Endodermal cell (in vitro differentiated cells): ENCODE data around the gene GPR137B. TPM values are rescaled to one million over a fixed set of nuclear protein-coding genes. Genes with fewer than 3 reads are reported as not detected.

ENCODE experiments used
- DNase-seq: peaks from one replicate; pipeline ENCODE4 v3.0.0-alpha.2; 2017
- H3K27ac ChIP-seq: 2 replicates; pipeline ENCODE4 v1.5.1; 2013; ENCODE audit warnings: mild to moderate bottlenecking, low read depth, low read length, moderate library complexity
- H3K27me3 ChIP-seq: 2 replicates; pipeline ENCODE4 v1.6.1; 2013; ENCODE audit warnings: mild to moderate bottlenecking, low read length, moderate library complexity; ENCODE audit not compliant: insufficient read depth, control insufficient read depth, poor library complexity, severe bottlenecking
- H3K36me3 ChIP-seq: 2 replicates; pipeline ENCODE4 v1.7.0; 2013; ENCODE audit warnings: mild to moderate bottlenecking, low read length, moderate library complexity; ENCODE audit not compliant: control insufficient read depth, insufficient read depth
- H3K4me1 ChIP-seq: one replicate; pipeline ENCODE4 v1.7.0; 2013; ENCODE audit warnings: low read length; ENCODE audit not compliant: control insufficient read depth, insufficient read depth
- H3K4me3 ChIP-seq: 2 replicates; pipeline ENCODE4 v1.5.1; 2013; ENCODE audit warnings: mild to moderate bottlenecking, low read length, moderate library complexity
- H3K9ac ChIP-seq: 2 replicates; pipeline ENCODE4 v1.6.1; 2013; ENCODE audit warnings: mild to moderate bottlenecking, low read length, moderate library complexity; ENCODE audit not compliant: poor library complexity, severe bottlenecking; ENCODE audit errors: extremely low read depth
- H3K9me3 ChIP-seq: 2 replicates; pipeline ENCODE4 v1.6.1; 2013; ENCODE audit warnings: mild to moderate bottlenecking, low read length, moderate library complexity; ENCODE audit not compliant: control insufficient read depth
- H3K27ac Mint-ChIP-seq: 2 replicates; pipeline ENCODE4 v1.8.0; 2020; ENCODE audit warnings: mixed read lengths
- H3K27me3 Mint-ChIP-seq: 2 replicates; pipeline ENCODE4 v1.8.0; 2021; ENCODE audit warnings: mild to moderate bottlenecking, mixed read lengths; ENCODE audit not compliant: insufficient read depth
- H3K36me3 Mint-ChIP-seq: 2 replicates; pipeline ENCODE4 v1.8.0; 2020; ENCODE audit warnings: low read depth, mixed read lengths
- H3K4me1 Mint-ChIP-seq: 2 replicates; pipeline ENCODE4 v1.8.0; 2020; ENCODE audit warnings: mixed read lengths
- H3K4me3 Mint-ChIP-seq: 2 replicates; pipeline ENCODE4 v1.8.0; 2020; ENCODE audit warnings: mild to moderate bottlenecking, moderate library complexity, mixed read lengths
- H3K9me3 Mint-ChIP-seq: 2 replicates; pipeline ENCODE4 v1.8.0; 2020; ENCODE audit warnings: mild to moderate bottlenecking, mixed read lengths
- WGBS, 2 experiments: methylation state at CpG; one replicate each; pipeline versions ENCODE4 v1.1.5 to v1.1.7; 2013; ENCODE audit warnings: missing lambda C conversion rate in 2 of 2, mixed read lengths in 1 of 2; ENCODE audit not compliant: insufficient coverage in 1 of 2, insufficient read length in 1 of 2; 5-methylcytosine and 5-hydroxymethylcytosine counted together
- total RNA-seq, 2 donors: library from RNA; stranded (reverse); fragmentation: NEBNext Ultra II Directional in 1 of 2; extraction: Animal tissue kit (Norgen Biotek cat#: 25700) in 1 of 2; gene quantifications; 2 replicates in 1 of 2; 3 replicates in 1 of 2; pipeline ENCODE4 v1.2.1, GENCODE V29; 2021
- TF ChIP-seq, protein P1 (sequence below): fragments of 200-600 bp; sonication (generic); conservative IDR thresholded peaks from 2 replicates; pipeline ENCODE4 v1.5.0; 2021; ENCODE audit warnings: antibody characterized with exemption, mild to moderate bottlenecking

The GPR137B gene
- total RNA-seq, 2 donors from 2014 or later = 2.8 to 6.7 TPM

DNA sequence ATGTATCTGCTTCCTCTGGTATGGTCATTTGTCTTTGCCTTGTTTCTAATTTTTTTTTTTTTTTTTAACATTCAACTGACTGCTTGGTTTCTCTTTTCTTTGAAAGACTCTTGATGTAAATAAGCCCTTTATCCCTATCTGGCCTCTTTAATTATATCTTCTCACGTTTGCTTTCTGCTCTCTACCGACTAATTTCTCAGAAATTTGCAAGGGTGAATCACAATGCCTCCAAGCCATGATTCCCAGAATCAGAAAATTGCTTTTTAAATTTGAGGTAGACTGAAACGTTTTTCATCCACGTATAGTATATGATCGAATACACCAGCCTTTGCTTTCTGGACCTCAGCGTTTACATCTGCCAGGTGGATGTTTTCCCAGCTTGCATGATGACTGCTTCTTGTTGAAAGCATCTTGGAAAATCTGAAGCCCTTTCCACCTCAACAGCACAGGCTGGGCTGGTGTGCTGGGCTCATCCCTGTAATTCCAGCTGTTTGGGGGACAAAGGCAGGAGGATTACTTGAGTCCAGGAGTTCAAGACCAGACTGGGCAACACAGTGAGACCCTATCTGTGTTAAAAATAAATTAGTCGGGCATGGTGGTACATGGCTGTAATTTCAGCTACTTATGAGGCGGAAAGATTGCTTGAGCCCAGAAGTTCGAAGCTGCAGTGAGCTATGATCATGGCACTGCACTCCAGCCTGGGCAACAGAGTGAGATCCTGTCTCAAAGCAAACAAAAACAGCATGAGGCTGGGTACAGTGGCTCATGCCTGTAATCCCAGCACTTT is 35.0 kb upstream of the GPR137B start:
- Mint-ChIP-seq H3K4me3 (no peak overlapping the region), H3K27me3 (peaks cover 9% of the 10 kb centered on the region), H3K4me1 (peaks cover 2% of the 10 kb centered on the region), H3K9me3 (no peaks in the 10 kb centered on the region), H3K36me3 (no peaks in the 10 kb centered on the region), H3K27ac (no peak overlapping the region)
- H3K27me3 ChIP-seq = no peaks in the 10 kb centered on the region
- H3K4me3 ChIP-seq = no peak overlapping the region
- H3K9ac ChIP-seq = no peak overlapping the region
- H3K9me3 ChIP-seq = no peaks in the 10 kb centered on the region
- TF ChIP-seq, protein P1, sequence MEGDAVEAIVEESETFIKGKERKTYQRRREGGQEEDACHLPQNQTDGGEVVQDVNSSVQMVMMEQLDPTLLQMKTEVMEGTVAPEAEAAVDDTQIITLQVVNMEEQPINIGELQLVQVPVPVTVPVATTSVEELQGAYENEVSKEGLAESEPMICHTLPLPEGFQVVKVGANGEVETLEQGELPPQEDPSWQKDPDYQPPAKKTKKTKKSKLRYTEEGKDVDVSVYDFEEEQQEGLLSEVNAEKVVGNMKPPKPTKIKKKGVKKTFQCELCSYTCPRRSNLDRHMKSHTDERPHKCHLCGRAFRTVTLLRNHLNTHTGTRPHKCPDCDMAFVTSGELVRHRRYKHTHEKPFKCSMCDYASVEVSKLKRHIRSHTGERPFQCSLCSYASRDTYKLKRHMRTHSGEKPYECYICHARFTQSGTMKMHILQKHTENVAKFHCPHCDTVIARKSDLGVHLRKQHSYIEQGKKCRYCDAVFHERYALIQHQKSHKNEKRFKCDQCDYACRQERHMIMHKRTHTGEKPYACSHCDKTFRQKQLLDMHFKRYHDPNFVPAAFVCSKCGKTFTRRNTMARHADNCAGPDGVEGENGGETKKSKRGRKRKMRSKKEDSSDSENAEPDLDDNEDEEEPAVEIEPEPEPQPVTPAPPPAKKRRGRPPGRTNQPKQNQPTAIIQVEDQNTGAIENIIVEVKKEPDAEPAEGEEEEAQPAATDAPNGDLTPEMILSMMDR = no peak
- H3K27ac ChIP-seq = no peak overlapping the region
- H3K36me3 ChIP-seq = no peaks in the 10 kb centered on the region
- no peaks in the 10 kb centered on the region for H3K4me1 ChIP-seq
- WGBS, 2 experiments = 88 to 90% methylated on average over 9 of the region's 9 CpGs
- no peak for DNase-seq

DNA sequence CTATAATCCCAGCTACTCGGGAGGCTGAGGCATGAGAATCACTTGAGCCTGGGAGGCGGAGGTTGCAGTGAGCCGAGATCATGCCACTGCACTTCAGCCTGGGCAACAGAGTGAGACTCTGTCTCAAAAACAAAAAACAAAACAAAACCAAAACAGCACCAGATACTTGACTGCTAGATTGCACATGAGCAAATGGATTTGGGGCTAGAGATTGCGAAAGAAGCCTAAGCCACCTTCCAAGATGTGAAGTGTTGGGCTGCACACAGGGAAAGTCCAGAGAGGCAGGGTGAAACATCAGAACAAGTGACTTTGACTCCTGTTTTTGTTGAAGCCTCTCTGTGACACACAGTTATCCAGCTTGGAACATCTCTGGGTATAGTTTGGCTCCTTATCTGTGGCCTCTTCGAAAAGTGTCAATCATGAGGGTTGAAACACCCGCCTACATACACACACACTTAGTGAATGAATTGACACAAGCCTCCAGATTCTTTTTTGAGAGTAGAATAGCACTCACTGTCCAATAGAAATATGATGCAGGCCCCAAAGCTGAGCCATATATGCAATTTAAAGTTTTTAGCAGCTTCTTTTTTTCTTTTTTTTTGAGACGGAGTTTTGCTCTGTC is 34.2 kb upstream of the GPR137B start:
- no peaks in the 10 kb centered on the region for H3K36me3 ChIP-seq
- H3K4me1 ChIP-seq = no peaks in the 10 kb centered on the region
- no peaks in the 10 kb centered on the region for H3K27me3 ChIP-seq
- Mint-ChIP-seq H3K4me3 (no peak overlapping the region), H3K27me3 (peaks cover 9% of the 10 kb centered on the region), H3K4me1 (peaks cover 2% of the 10 kb centered on the region), H3K9me3 (no peaks in the 10 kb centered on the region), H3K27ac (no peak overlapping the region), H3K36me3 (no peaks in the 10 kb centered on the region)
- TF ChIP-seq, protein P1 = no peak
- H3K4me3 ChIP-seq = no peak overlapping the region
- no peak overlapping the region for H3K27ac ChIP-seq
- no peak overlapping the region for H3K9ac ChIP-seq
- H3K9me3 ChIP-seq = no peaks in the 10 kb centered on the region
- DNase-seq = no peak
- WGBS, 2 experiments = 90 to 91% methylated on average over 6 to 7 of the region's 7 CpGs

DNA sequence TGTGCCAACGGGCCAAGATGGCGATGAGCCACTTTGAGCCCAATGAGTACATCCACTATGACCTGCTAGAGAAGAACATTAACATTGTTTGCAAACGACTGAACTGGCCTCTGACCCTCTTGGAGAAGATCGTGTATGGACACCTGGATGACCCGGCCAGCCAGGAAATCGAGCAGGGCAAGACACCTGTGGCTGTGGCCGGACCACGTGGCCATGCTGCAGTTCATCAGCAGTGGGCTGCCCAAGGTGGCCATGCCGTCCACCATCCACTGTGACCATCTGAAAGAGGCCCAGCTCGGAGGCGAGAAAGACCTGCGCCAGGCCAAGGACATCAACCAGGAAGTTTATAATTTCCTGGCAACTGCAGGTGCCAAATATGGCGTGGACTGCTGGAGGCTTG is 32.2 kb upstream of the GPR137B start:
- Histone ChIP-seq H3K27ac (no peak overlapping the region), H3K4me3 (no peak overlapping the region), H3K4me1 (no peaks in the 10 kb centered on the region), H3K9me3 (no peaks in the 10 kb centered on the region), H3K9ac (no peak overlapping the region), H3K27me3 (no peaks in the 10 kb centered on the region), H3K36me3 (no peaks in the 10 kb centered on the region)
- Mint-ChIP-seq H3K4me3 (no peak overlapping the region), H3K27me3 (peaks cover 2% of the 10 kb centered on the region), H3K36me3 (no peaks in the 10 kb centered on the region), H3K27ac (no peak overlapping the region), H3K9me3 (no peaks in the 10 kb centered on the region), H3K4me1 (no peaks in the 10 kb centered on the region)
- 93 to 94% methylated on average over 10 to 13 of the region's 13 CpGs for WGBS, 2 experiments
- no peak for DNase-seq
- TF ChIP-seq, protein P1 = no peak
